Left hindlimb (tissue), 1 donor: ENCODE measurements around the gene PLEKHA4.
A peak's percentile ranks its signal among the peaks of the same experiment; 100 is the strongest.

ENCODE experiments used
- DNase-seq: peaks from one replicate; pipeline ENCODE4 v3.0.0-alpha.2; 2018

PLEKHA4 gene

GRCh38 chr19:48819366-48819816 is 49.0 kb downstream of the PLEKHA4 start:
- peak; percentile 73 for DNase-seq

GRCh38 chr19:48818234-48818820 is 50.1 kb downstream of the PLEKHA4 start:
- DNase-seq, result no peak

- DNase-seq, result no peak
Observed at GRCh38 chr19:48817585-48818124, 50.8 kb downstream of the PLEKHA4 start.

GRCh38 chr19:48815870-48816501 is 52.4 kb downstream of the PLEKHA4 start:
- DNase-seq, result no peak

- DNase-seq, result no peak
Observed at GRCh38 chr19:48814895-48815294, 53.5 kb downstream of the PLEKHA4 start.

GRCh38 chr19:48813123-48813913 is 55.1 kb downstream of the PLEKHA4 start:
- DNase-seq, result no peak

GRCh38 chr19:48812094-48812929 is 56.1 kb downstream of the PLEKHA4 start:
- peak; percentile 83 for DNase-seq

GRCh38 chr19:48810151-48810550 is 58.3 kb downstream of the PLEKHA4 start:
- DNase-seq, result no peak

GRCh38 chr19:48807590-48808308 is 60.7 kb downstream of the PLEKHA4 start:
- no peak for DNase-seq

- DNase-seq, result no peak
Observed at GRCh38 chr19:48806818-48807589, 61.4 kb downstream of the PLEKHA4 start.

GRCh38 chr19:48806518-48806817 is 61.9 kb downstream of the PLEKHA4 start:
- DNase-seq, result no peak

GRCh38 chr19:48805452-48805851 is 63.0 kb downstream of the PLEKHA4 start:
- DNase-seq, result no peak

GRCh38 chr19:48804496-48804895 is 63.9 kb downstream of the PLEKHA4 start:
- no peak for DNase-seq

- no peak for DNase-seq
Observed at GRCh38 chr19:48802623-48803022, 65.8 kb downstream of the PLEKHA4 start.

GRCh38 chr19:48799358-48800300 is 68.8 kb downstream of the PLEKHA4 start:
- no peak for DNase-seq

- no peak for DNase-seq
Observed at GRCh38 chr19:48798937-48799336, 69.5 kb downstream of the PLEKHA4 start.

- DNase-seq, result no peak
Observed at GRCh38 chr19:48797103-48797502, 71.3 kb downstream of the PLEKHA4 start.

GRCh38 chr19:48796298-48797083 is 71.9 kb downstream of the PLEKHA4 start:
- DNase-seq, result no peak

GRCh38 chr19:48795685-48796070 is 72.7 kb downstream of the PLEKHA4 start:
- no peak for DNase-seq
